HG03575 (cell line): ENCODE data around the gene SUPT4H1.

Experiments
- ATAC-seq: cut with Tn5 transposase; IDR thresholded peaks from one replicate; pipeline ENCODE4 v1.9.1; 2021; ENCODE audit not compliant: unreplicated experiment, insufficient number of reproducible peaks, low FRiP score; ENCODE audit errors: extremely low read depth

Gene SUPT4H1

DNA sequence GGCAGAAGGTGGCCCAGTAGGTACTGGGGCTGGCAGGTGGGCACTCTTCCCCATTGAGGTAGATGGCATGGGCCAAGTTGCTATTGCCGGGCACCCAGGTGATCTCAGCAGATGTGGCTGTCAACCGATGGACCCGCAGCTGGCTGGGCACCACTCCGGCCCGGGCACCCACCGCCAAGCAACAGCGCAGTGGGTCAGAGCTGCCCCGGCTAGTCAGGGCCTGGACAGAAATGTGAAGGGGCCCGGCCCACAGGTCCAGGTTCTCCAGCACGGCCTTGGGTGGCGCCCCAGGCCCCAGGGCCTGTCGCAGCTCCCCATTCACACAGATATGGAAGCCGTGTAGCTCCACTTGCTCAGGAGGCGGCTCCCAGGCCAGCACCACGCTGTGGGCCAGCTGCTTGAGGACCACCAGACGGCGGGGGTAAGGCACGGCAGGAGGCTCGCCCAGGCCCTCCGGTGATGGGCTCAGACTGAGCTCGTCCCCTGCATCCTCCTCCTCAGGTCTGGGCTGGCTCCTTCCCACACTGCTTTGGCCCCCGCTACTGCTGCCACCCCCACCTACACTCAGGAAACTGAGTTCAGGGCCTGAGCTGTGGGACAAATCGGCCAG is 39.9 kb downstream of the SUPT4H1 start:
- ATAC-seq: no peak

DNA sequence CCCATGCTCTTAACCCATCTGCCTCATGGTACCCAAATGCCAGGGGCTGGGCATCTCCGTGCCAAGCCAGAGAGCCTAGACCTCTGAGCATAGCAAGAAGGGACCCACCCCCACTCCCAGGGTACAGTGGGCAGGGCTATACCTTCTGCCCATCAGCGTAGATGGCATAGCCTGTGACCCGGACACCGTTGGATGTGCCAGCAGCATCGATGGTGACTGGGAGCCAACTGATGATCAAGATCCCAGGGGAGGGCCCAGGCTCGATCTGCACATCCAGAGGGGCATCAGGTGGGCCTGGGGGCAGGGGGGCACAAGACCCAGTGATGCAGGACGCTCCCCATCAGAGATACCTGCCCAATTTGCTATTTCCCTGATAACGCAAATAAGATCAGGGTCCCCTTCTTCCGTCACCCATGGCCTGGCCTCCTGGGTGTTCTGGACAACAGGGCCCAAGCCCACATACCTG is 40.5 kb downstream of the SUPT4H1 start:
- ATAC-seq: no peak

DNA sequence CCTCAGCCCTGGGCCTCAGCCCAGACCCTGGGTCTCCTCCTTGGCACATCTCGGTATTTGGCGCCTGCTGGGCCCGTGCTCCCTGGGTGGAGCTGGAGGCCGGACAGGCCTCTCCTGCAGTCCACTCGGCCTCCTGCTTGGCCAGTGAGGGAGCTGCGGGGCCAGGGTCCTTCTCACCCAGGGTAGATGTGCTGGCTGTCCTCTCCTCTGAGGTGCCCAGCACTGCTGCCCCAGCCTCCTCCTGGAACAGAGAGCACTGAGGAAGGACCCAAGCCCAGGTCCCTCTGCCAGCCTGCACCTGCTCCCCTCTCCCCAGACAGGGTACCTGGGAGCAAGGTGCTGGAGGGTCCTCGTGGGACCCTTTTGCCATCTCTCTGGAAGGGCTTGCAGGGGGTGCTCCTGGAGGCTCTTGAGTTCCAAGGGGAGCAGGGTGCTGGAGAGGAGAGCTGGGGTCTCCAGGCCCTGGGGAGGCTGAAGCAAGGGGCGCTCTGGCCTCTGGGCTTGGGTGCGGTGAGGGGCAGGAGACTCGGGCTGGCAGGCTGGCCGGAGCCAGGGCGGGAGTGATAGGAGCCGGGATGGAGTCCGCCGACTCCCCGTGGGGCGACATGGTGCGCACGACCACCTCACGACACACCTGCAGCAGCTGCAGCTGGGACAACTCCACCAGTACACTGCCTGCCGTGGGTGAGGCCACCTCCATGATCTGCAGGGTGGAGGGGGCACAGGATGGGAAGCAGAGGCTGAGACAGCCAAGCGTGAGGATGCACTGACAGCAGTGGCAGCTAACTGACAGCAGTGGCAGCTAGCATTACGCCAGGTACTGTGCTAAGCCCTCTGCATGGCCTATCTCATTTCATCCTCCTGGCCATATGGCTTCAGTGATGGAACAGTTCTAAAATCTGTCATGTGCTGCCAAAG is 41.2 kb downstream of the SUPT4H1 start:
- ATAC-seq: no peak

GRCh38 chr17:58309918-58310259 is 42.1 kb downstream of the SUPT4H1 start:
- ATAC-seq: no peak

DNA sequence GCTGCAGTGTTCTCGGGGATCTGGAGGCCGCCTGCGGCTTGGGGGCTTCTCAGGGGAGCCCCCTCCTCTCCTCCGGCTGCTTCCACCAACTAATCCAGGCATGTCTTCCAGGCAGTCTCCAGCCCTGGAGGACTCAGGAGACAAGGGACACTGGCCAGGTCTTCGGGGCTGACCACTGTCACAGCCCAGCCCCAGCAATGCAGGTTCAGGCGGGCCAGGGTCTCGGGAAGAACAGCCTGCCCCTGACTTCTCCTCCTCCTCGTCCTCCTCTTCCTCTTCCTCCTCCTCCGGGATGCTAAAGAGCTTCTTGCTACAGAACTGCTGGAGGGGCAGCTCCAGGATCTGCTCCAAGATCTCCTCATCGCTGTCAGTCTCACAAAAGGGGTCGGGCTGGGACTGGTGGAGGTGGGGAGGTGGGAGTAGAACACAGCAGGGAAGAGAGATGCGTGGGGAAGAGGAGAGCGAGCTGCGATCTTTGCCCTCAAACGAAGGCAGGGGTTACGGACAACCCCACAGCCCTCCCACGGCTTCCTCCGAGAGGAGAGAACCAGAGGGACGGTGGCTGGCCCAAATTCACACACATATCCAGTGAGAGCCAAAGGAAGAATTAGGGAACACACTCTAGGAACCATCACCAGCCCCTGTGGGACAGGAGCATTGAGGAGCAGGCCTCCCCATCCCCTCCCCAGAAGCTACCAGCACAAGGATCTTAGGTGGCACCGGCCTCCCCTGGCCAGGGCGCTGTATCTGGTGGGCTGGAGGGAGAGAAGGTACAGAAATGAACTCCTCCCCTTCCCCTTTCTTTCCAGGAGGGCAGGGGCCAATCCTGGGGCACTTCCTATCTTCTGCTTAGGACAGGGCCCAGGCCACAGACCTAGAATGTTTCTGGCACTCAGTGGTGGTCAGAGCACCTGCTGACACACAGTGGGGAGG is 42.8 kb downstream of the SUPT4H1 start:
- no peak for ATAC-seq

DNA sequence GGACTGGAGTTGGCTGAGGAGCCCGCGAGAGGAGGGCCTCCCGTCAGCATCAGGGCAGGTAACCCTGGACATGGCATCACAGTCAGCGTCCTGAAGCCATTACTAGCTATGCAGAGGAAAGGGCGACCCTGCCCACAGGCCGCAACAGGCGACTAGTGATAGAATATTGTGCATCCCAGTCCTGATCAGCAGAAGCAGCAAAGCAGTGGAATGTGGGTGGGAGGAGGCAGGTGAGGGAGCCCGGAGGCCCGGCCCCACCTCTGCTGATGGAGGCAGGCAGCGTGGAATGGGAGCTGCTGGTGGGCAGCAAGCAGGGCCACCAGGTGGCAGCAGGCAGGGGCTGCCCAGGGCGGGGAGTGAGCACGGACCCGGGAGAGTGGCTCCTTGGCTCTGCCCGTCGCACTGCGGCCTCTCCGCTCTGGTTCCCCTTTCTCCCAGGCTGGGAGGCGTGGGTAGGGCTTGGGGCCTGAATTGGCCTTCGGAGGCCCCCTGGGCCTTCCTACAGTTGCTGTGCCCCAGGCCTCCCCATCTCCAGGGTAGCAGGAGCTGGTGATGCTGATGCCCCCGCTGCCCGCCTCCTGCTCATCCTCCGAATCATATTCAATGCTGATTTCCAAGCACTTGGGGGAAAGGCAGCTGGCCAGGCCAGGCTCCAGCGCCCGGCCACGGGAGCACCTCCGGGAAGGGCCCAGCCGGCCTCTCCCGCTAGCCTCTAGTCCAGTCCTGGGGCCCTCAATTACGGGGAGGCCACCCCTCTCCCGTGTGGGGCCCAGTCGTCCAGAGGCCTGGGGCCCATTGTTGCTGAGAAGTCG is 43.6 kb downstream of the SUPT4H1 start:
- no peak for ATAC-seq

- no peak for ATAC-seq
These were observed 44.4 kb downstream of the SUPT4H1 start for GRCh38 chr17:58307468-58308172.

GRCh38 chr17:58306131-58306951 is 45.7 kb downstream of the SUPT4H1 start:
- no peak for ATAC-seq

GRCh38 chr17:58305626-58306025 is 46.4 kb downstream of the SUPT4H1 start:
- ATAC-seq: no peak

GRCh38 chr17:58304750-58305486 is 47.1 kb downstream of the SUPT4H1 start:
- no peak for ATAC-seq

DNA sequence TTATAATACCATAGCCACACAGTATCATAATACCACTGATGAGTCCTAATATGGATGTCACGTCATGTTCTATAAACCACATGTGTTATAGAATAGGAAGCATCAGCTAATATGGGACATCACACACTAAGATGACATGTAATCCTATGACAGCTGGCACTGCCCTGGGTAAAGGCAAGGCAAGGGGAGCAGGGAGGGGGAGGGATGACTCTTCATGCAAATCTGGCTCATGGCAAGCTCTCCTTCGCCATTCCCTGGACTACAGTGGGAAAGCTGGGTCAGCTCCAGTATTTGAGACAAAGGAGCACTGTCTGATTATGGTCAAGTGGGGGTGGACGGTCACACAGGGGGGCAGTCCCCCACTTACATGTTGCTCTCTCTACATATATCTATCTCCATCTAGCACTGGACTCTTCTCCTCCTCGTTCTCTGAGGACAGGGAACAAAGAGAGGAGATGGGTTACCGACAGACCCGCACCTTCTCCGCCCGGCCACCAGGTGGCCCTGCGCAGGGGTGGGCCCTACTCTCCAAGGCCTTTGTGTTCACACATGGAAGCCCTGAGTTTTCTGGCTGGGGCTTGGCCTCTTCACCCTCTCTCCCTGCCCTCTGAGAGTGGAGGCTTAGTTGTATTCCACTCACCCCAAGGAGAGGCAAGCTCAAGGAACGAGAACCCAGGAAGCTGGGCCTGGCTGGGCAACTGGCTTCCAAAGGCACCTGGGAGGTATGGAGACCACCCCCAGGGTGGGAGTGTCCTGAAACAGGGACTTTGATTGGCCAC is 47.8 kb downstream of the SUPT4H1 start:
- no peak for ATAC-seq

DNA sequence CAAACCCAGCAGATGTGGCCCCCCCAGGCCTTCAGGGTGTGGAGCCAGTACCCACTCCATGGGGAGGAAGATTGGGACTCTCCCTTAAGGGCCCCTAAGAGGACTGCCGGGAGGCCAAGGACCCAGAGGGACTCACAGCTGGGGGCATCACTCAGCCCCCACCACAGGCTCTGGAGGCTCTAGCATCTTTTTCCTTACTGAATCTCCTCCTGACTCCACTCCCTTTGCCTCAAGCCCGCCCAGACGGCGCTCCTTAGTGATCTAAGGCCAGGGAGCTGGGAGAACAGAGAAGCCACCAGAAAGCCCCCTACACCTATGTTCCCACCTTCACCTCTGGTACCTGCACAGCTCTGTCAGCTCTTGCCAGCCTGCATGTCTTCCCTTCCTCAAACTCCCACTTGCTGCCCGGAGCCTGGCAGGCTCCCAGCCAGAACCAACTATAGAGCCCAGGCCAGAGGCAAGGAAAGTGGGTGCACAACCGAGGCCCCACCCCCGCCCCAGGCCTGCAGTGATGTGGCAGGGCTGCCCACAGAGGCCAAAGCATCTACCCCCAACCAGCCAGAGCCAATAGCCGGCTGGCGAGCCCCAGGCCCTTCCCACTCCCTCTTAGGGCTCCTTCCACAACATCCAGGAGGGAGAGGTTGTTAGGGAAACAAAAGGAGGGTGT is 48.9 kb downstream of the SUPT4H1 start:
- no peak for ATAC-seq

GRCh38 chr17:58302171-58302918 is 49.7 kb downstream of the SUPT4H1 start:
- no peak for ATAC-seq

GRCh38 chr17:58301504-58302150 is 50.4 kb downstream of the SUPT4H1 start:
- ATAC-seq: no peak
